Endometrial microvascular endothelial cells (primary cell): ENCODE data around the gene SLC12A8. TPM values are rescaled to one million over a fixed set of nuclear protein-coding genes. Genes with fewer than 3 reads are reported as not detected.

ENCODE experiments used
- in situ Hi-C: cut with HindIII; loops from 2 replicates; pipeline ENCODE4 v1.10.0; 2017; ENCODE audit warnings: low sequenced_read_pairs, low pct_unique_long_range_greater_than_20kb; ENCODE audit errors: inconsistent ontology term
- total RNA-seq: library from RNA; depleted of rRNA; stranded (reverse); fragments of >200 nt; gene quantifications from one replicate; pipeline ENCODE4 v1.2.3, GENCODE V29; 2015; ENCODE audit errors: inconsistent ontology term

SLC12A8 gene
- total RNA-seq, 1 donor from 2014 or later, result 2.4 TPM

- in situ Hi-C loops, result no loop called here
Observed at GRCh38 chr3:125051715-125052581, 160.6 kb downstream of the SLC12A8 start.

GRCh38 chr3:125051205-125051604, 161.3 kb downstream of the SLC12A8 start:
- in situ Hi-C loops, result no loop called here

GRCh38 chr3:125050488-125051090, 162.0 kb downstream of the SLC12A8 start:
- in situ Hi-C loops, result no loop called here

GRCh38 chr3:125048282-125048681, 164.3 kb downstream of the SLC12A8 start:
- in situ Hi-C loops, result no loop called here

- in situ Hi-C loops, result no loop called here
Observed at GRCh38 chr3:125045965-125046364, 166.6 kb downstream of the SLC12A8 start.

- in situ Hi-C loops, result no loop called here
Observed at GRCh38 chr3:125045194-125045593, 167.4 kb downstream of the SLC12A8 start.

GRCh38 chr3:125043599-125044151, 168.9 kb downstream of the SLC12A8 start:
- in situ Hi-C loops, result no loop called here

- in situ Hi-C loops, result no loop called here
Observed at GRCh38 chr3:125042725-125043406, 169.7 kb downstream of the SLC12A8 start.

GRCh38 chr3:125039131-125040100, 173.1 kb downstream of the SLC12A8 start:
- in situ Hi-C loops, result no loop called here

- in situ Hi-C loops, result no loop called here
Observed at GRCh38 chr3:125037498-125038150, 174.9 kb downstream of the SLC12A8 start.

GRCh38 chr3:125035217-125035616, 177.3 kb downstream of the SLC12A8 start:
- in situ Hi-C loops, result no loop called here

- in situ Hi-C loops, result no loop called here
Observed at GRCh38 chr3:125033616-125034015, 178.9 kb downstream of the SLC12A8 start.

- in situ Hi-C loops, result no loop called here
Observed at GRCh38 chr3:125033135-125033534, 179.4 kb downstream of the SLC12A8 start.

- in situ Hi-C loops, result no loop called here
Observed at GRCh38 chr3:125032683-125033082, 179.9 kb downstream of the SLC12A8 start.
